Heart right ventricle (tissue), 16 donors: ENCODE measurements around the gene MAGI3. TPM values are rescaled to one million over a fixed set of nuclear protein-coding genes. Genes with fewer than 3 reads are reported as not detected.

Source experiments
- ATAC-seq, 8 donors: fragments of 200-7000 bp; cut with Tn5 transposase; one replicate each; pipeline ENCODE4 v1.9.1; 2020; ENCODE audit warnings: mild to moderate bottlenecking in 8 of 8, moderate library complexity in 8 of 8, moderate number of reproducible peaks in 1 of 8
- DNase-seq, 2 donors: peaks; one replicate each; pipeline ENCODE4 v3.0.0-alpha.2; 2020
- H3K27ac ChIP-seq, 10 donors: fragments of 200-600 bp; sonication (generic) in 2 of 10; one replicate each; pipeline versions ENCODE4 v1.5.0 to v1.8.0; 2020 to 2022; ENCODE audit warnings: mild to moderate bottlenecking in 3 of 10
- H3K27me3 ChIP-seq, 7 donors: fragments of 200-600 bp; one replicate each; pipeline ENCODE4 v1.8.0; 2021 to 2022; ENCODE audit warnings: mild to moderate bottlenecking in 2 of 7
- H3K36me3 ChIP-seq, 9 donors: fragments of 200-600 bp; sonication (generic) in 1 of 9; one replicate each; pipeline versions ENCODE4 v1.5.0 to v1.8.0; 2020 to 2022; ENCODE audit warnings: mild to moderate bottlenecking in 2 of 9
- H3K4me1 ChIP-seq, 9 donors: fragments of 200-600 bp; sonication (generic) in 1 of 9; one replicate each; pipeline versions ENCODE4 v1.5.0 to v1.8.0; 2020 to 2022; ENCODE audit warnings: mild to moderate bottlenecking in 4 of 9
- H3K4me3 ChIP-seq, 10 donors: fragments of 200-600 bp; sonication (generic) in 2 of 10; one replicate each; pipeline versions ENCODE4 v1.5.0 to v1.8.0; 2020 to 2022; ENCODE audit warnings: mild to moderate bottlenecking in 7 of 10, moderate library complexity in 2 of 10
- H3K9me3 ChIP-seq, 11 donors: fragments of 200-600 bp in 10 of 11; sonication (generic) in 2 of 11; one replicate each; pipeline versions ENCODE4 v1.5.0 to v1.8.0; 2013 to 2022; ENCODE audit warnings: mild to moderate bottlenecking in 2 of 11, control low read depth in 1 of 11, moderate library complexity in 1 of 11
- CTCF ChIP-seq, 9 donors: fragments of 200-600 bp; sonication (generic) in 2 of 9; IDR thresholded peaks; one replicate each; pipeline versions ENCODE4 v1.5.0 to v1.8.0; 2021 to 2022; ENCODE audit warnings: antibody characterized with exemption in 9 of 9, mild to moderate bottlenecking in 5 of 9, moderate library complexity in 1 of 9
- WGBS, 2 donors: extraction: QIAGEN DNeasy Blood & Tissue Kit; methylation state at CpG; one replicate each; pipeline ENCODE4 v1.1.7; 2013; ENCODE audit warnings: inconsistent platforms in 1 of 2; 5-methylcytosine and 5-hydroxymethylcytosine counted together
- intact Hi-C, 10 donors: fragments of 100-400 bp; cut with DNase I; formaldehyde crosslinking; loops; one replicate each; pipeline versions ENCODE4 v1.11.1 to v1.14.2; 2022
- polyA plus RNA-seq, 2 donors: library from polyadenylated mRNA; stranded (reverse); fragments of 200-250 nt; gene quantifications; one replicate each; pipeline ENCODE4 v1.2.3, GENCODE V29; 2013
- total RNA-seq, 10 donors: library from RNA; stranded (reverse); fragmentation: NEBNext Ultra II Directional in 3 of 10; extraction: Animal tissue kit (Norgen Biotek cat#: 25700) in 3 of 10; gene quantifications; one replicate each; pipeline versions ENCODE4 v1.2.1 to v1.2.4, GENCODE V29; 2021 to 2023
- donor health status: Arrhythmogenic right ventricular cardiomyopathy.
- donor health status: ischemic (EF 13 %, LVEDD 7.1; RV severe dilation, severe dysfunction).
- donor health status: healthy with polysubstance abuse.
- donor health status: DM: no; HTN: yes; CAD: no.
- donor health status: DM: no; HTN: no; CAD: no.
- donor health status: ischemic (EF 25% LVEDD 6.9; RV normal size, moderate dysfunction).
- donor health status: ischemic (EF 25% LVEDD 5.7; RV mildly dilated, moderate dysfunction).
- donor health status: healthy.
- donor health status: DM: yes; HTN: yes; CAD: no.
- donor health status: Ischemic cardiomyopathy.
- donor health status: ischemic (EF 35%, LVEDD 5.7; RV mildly dilated, moderate dysfunction).
- donor health status: nonischemic (EF 11% LVEDD 7.7; RV severe dilation, severe dysfunction).
- donor health status: DM: yes; HTN: yes; CAD: no.
- donor health status: PGD.
- donor health status: ischemic (EF 29% LVEDD 5.4; RV normal size, mild dysfunction).
- donor health status: nonischemic (EF 23%, LVEDD 6.1; RV moderate dilation, normal function).

The MAGI3 gene
- total and polyA plus RNA-seq, 12 donors, result 2.2 to 9.4 (median 7.5) TPM

GRCh38 chr1:113665071-113665470 lies 274.8 kb downstream of the MAGI3 start:
- peaks cover 0 to 6% (median 0%) of the 10 kb centered on the region in 9 donors for H3K4me1 ChIP-seq
- H3K27me3 ChIP-seq, result no peaks in the 10 kb centered on the region
- H3K27ac ChIP-seq, result no peak overlapping the region
- intact Hi-C loops, result no loop called here
- DNase-seq (no peak), ATAC-seq (no peak)
- H3K9me3 ChIP-seq, result no peaks in the 10 kb centered on the region
- no peak overlapping the region for H3K4me3 ChIP-seq
- peaks cover 0 to 20% (median 0%) of the 10 kb centered on the region in 9 donors for H3K36me3 ChIP-seq
- no peak for TF ChIP-seq CTCF (IDR thresholded peaks at IDR 0.05)

GRCh38 chr1:113666126-113666525 lies 275.8 kb downstream of the MAGI3 start:
- no peak for TF ChIP-seq CTCF (IDR thresholded peaks at IDR 0.05)
- H3K27me3 ChIP-seq, result no peaks in the 10 kb centered on the region
- intact Hi-C loops, result no loop called here
- H3K4me1 ChIP-seq, result peaks cover 0 to 4% (median 0%) of the 10 kb centered on the region in 9 donors
- no peaks in the 10 kb centered on the region for H3K9me3 ChIP-seq
- no peak overlapping the region for H3K27ac ChIP-seq
- ATAC-seq (no peak), DNase-seq (no peak)
- 97 to 100% methylated on average over 2 of the region's 2 CpGs for WGBS, 2 donors
- H3K4me3 ChIP-seq, result no peak overlapping the region
- H3K36me3 ChIP-seq, result peaks cover 0 to 20% (median 0%) of the 10 kb centered on the region in 9 donors

GRCh38 chr1:113669988-113670387 lies 279.7 kb downstream of the MAGI3 start:
- no peak for TF ChIP-seq CTCF (IDR thresholded peaks at IDR 0.05)

GRCh38 chr1:113670650-113671049 lies 280.3 kb downstream of the MAGI3 start:
- 97% methylated on average over 1 of the region's 1 CpG for WGBS, 2 donors
- no peak for TF ChIP-seq CTCF (IDR thresholded peaks at IDR 0.05)
- peaks cover 0 to 43% (median 8%) of the 10 kb centered on the region in 9 donors for H3K36me3 ChIP-seq
- intact Hi-C loops, result loop anchor here in 5 of 10 donors (10.0 kb wide), 4 partner anchors 276 to 956 kb away; partner anchors contain the start of genes MAGI3 (in 3 of the 5) and PPM1J (in 1 of the 5)
- no peaks in the 10 kb centered on the region for H3K27me3 ChIP-seq
- H3K9me3 ChIP-seq, result no peaks in the 10 kb centered on the region
- no peaks in the 10 kb centered on the region for H3K4me1 ChIP-seq
- H3K4me3 ChIP-seq, result no peak overlapping the region
- ATAC-seq (no peak), DNase-seq (no peak)
- H3K27ac ChIP-seq, result no peak overlapping the region

More at GRCh38 chr1:113669988-113670387, 279.7 kb downstream of the MAGI3 start:
- Histone ChIP-seq H3K9me3 (no peaks in the 10 kb centered on the region), H3K4me1 (no peaks in the 10 kb centered on the region), H3K36me3 (peaks cover 0 to 43% (median 8%) of the 10 kb centered on the region in 9 donors), H3K27ac (no peak overlapping the region), H3K4me3 (no peak overlapping the region), H3K27me3 (no peaks in the 10 kb centered on the region)
- no peak for ATAC-seq
- intact Hi-C loops, result loop anchor here in 5 of 10 donors (10.0 kb wide), 4 partner anchors 275 to 955 kb away; partner anchors contain the start of genes MAGI3 (in 3 of the 5) and PPM1J (in 1 of the 5)
- 93 to 96% methylated on average over 1 of the region's 1 CpG for WGBS, 2 donors
- DNase-seq, result no peak
